K562 (cell line): Measurements from ENCODE around the gene ARRDC5. TPM values are rescaled to one million over a fixed set of nuclear protein-coding genes. Genes with fewer than 3 reads are reported as not detected.

ENCODE experiments used
- BHLHE40 ChIP-seq: IDR thresholded peaks from 2 replicates; pipeline ENCODE4 v1.6.1; 2011; ENCODE audit warnings: low read length, improper control_type of control experiment
- EP400 ChIP-seq: fragments of 450-650 bp; IDR thresholded peaks from 2 replicates; pipeline ENCODE4 v1.6.1; 2017; ENCODE audit warnings: antibody characterized with exemption, mild to moderate bottlenecking, moderate library complexity
- FOXK1 ChIP-seq: sonication (generic); formaldehyde crosslinking; IDR thresholded peaks from 2 replicates; pipeline ENCODE4 v1.8.0; 2022; ENCODE audit warnings: missing genetic modification reagents, mild to moderate bottlenecking, borderline replicate concordance
- KAT7 ChIP-seq: sonication (generic); formaldehyde crosslinking; IDR thresholded peaks from 2 replicates; pipeline ENCODE4 v1.8.0; 2022; ENCODE audit warnings: missing genetic modification reagents, mild to moderate bottlenecking, borderline replicate concordance
- NBN ChIP-seq: fragments of 450-650 bp; IDR thresholded peaks from 2 replicates; pipeline ENCODE4 v1.6.1; 2016; ENCODE audit warnings: low read depth, mild to moderate bottlenecking
- PTTG1 ChIP-seq: fragments of 450-650 bp; IDR thresholded peaks from 2 replicates; pipeline ENCODE4 v1.6.1; 2016; ENCODE audit warnings: low read depth, mild to moderate bottlenecking, missing genetic modification characterization, missing compliant biosample characterization
- RBM34 ChIP-seq: fragments of 200-400 bp; formaldehyde crosslinking; IDR thresholded peaks from 2 replicates; pipeline ENCODE4 v1.6.1; 2018; ENCODE audit warnings: low read length, borderline replicate concordance; ENCODE audit not compliant: insufficient read depth
- TEAD1 ChIP-seq, 2 experiments: fragments of 450-650 bp in 1 of 2; sonication (generic) in 1 of 2; formaldehyde crosslinking; IDR thresholded peaks; 2 replicates each; pipeline versions ENCODE4 v1.4.0 to v1.8.0; 2020 to 2022; ENCODE audit warnings: mild to moderate bottlenecking in 2 of 2, missing genetic modification reagents in 1 of 2
- TEAD2 ChIP-seq: fragments of 450-650 bp; IDR thresholded peaks from 2 replicates; pipeline ENCODE4 v1.6.1; 2016; ENCODE audit warnings: missing genetic modification characterization, control low read depth, missing compliant biosample characterization
- TOE1 ChIP-seq, 2 experiments: fragments of 450-650 bp in 1 of 2; sonication (generic) in 1 of 2; formaldehyde crosslinking in 1 of 2; IDR thresholded peaks; 2 replicates each; pipeline versions ENCODE4 v1.7.1 to v1.8.0; 2016 to 2022; ENCODE audit warnings: borderline replicate concordance in 2 of 2, mild to moderate bottlenecking in 2 of 2, antibody characterized with exemption in 1 of 2, inconsistent platforms in 1 of 2, low read depth in 1 of 2, missing genetic modification reagents in 1 of 2, moderate library complexity in 1 of 2
- XRCC5 ChIP-seq: fragments of 200-400 bp; formaldehyde crosslinking; IDR thresholded peaks from 2 replicates; pipeline ENCODE4 v1.6.1; 2017; ENCODE audit warnings: low read depth, mild to moderate bottlenecking, low read length
- ZNF24 ChIP-seq: fragments of 450-650 bp; IDR thresholded peaks from 2 replicates; pipeline ENCODE4 v1.6.1; 2016
- ZNF3 ChIP-seq: fragments of 250-450 bp; sonication (Bioruptor Pico); IDR thresholded peaks from 2 replicates; pipeline ENCODE4 v1.5.0; 2021; ENCODE audit warnings: mild to moderate bottlenecking, moderate library complexity
- polyA plus RNA-seq, 8 experiments: library from polyadenylated mRNA; depleted of rRNA in 4 of 8; stranded (reverse) in 5 of 8; unstranded in 3 of 8; fragments of >200 nt; fragmentation: Nextera tagmentation in 2 of 8; fragmentation: Illumina TruSeq in 1 of 8; extraction: Ambion mirVana in 2 of 8; extraction: Trizol in 1 of 8; gene quantifications; 2 replicates each; pipeline versions ENCODE4 v1.2.1 to v1.2.3, GENCODE V29; 2011 to 2014; ENCODE audit warnings: inconsistent platforms in 1 of 8, missing spikeins in 1 of 8
- total RNA-seq, 7 experiments: library from RNA; depleted of rRNA in 6 of 7; stranded (reverse); fragments of >200 nt in 6 of 7; fragmentation: Illumina TruSeq in 2 of 7; extraction: Trizol in 2 of 7; gene quantifications; 2 replicates each; pipeline versions ENCODE4 v1.2.1 to v1.2.3, GENCODE V29; 2011 to 2021; ENCODE audit warnings: low replicate concordance in 1 of 7
- TF ChIP-seq, protein P1 (sequence below): fragments of 200-800 bp; sonication (Bioruptor generic); IDR thresholded peaks from 2 replicates; pipeline ENCODE4 v1.6.1; 2017; ENCODE audit warnings: missing genetic modification characterization, missing compliant biosample characterization
- TF ChIP-seq, protein P2 (sequence below), 2 experiments: IDR thresholded peaks in 1 of 2; conservative IDR thresholded peaks in 1 of 2; 2 replicates each; pipeline ENCODE4 v1.6.1; 2016; ENCODE audit warnings: low read depth in 2 of 2, mild to moderate bottlenecking in 1 of 2, missing compliant biosample characterization in 1 of 2, missing genetic modification characterization in 1 of 2, moderate library complexity in 1 of 2
- TF ChIP-seq, protein P3 (sequence below), 2 experiments: fragments of 150-350 bp in 1 of 2; IDR thresholded peaks; 2 replicates each; pipeline ENCODE4 v1.6.1; 2012 to 2016; ENCODE audit warnings: low read depth in 2 of 2, low read length in 2 of 2, mild to moderate bottlenecking in 1 of 2, moderate library complexity in 1 of 2

ARRDC5 gene
- total and polyA plus RNA-seq, 9 of the 15 experiments (the other 6 are each of a cell fraction or from before 2014, with no cell fraction given), result not detected

DNA sequence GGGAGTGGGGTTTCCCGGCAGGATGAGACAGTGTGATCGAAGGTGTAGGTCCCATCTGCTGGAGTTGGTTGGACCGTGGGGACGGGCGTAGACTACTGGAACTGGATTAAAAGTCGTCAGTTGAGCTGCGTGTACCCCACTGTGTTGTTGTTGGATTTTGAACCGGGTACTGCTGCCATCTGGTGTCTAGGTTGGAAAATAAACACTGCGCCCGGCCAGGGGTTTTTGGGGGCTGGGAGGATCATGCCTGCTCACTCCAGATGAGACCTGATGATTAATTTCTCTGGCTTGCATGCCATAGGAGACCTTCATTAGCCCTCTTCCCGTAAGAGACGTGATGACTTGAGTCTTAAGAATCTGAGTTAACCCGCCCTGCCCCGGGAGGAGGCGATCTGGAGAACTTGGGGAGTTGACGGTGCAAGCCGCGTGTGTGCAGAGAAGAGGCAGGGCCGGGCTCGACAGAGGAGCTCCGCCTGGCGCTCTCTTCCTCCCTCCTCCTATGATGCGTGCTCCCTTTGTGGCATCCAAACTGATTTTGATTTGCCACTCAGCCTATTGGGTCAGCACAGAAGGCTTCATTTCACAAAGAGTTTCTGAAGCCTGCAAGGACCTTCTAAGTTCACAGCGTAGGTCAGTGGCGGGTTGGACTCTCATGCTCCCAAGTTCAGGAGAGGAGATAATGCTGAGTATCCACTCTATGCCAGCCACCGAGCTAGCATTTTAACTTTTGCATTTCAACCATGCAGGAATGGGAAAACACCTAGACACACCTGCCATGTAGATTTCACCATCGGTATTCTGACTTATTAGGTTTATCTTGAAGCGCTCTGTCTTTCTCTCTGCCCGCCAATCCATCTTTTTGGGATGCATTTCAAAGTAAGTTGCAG lies 9.3 kb upstream of the ARRDC5 start (continued):
- TF ChIP-seq, protein P1, sequence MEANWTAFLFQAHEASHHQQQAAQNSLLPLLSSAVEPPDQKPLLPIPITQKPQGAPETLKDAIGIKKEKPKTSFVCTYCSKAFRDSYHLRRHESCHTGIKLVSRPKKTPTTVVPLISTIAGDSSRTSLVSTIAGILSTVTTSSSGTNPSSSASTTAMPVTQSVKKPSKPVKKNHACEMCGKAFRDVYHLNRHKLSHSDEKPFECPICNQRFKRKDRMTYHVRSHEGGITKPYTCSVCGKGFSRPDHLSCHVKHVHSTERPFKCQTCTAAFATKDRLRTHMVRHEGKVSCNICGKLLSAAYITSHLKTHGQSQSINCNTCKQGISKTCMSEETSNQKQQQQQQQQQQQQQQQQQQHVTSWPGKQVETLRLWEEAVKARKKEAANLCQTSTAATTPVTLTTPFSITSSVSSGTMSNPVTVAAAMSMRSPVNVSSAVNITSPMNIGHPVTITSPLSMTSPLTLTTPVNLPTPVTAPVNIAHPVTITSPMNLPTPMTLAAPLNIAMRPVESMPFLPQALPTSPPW (CRISPR knock-in tag), result peak; percentile 40; the same call in 1 of the 2 replicates
- TF ChIP-seq PTTG1 (tag) (no peak), KAT7 (CRISPR knock-in tag) (no peak), RBM34 (no peak), ZNF3 (no peak), FOXK1 (CRISPR knock-in tag) (no peak), NBN (0 out of 2 replicates have a peak, but pooled peaks have one; percentile 20), TEAD1 (CRISPR knock-in tag; IDR thresholded peaks at IDR 0.05) (0 out of 4 replicates have a peak, but pooled peaks of 1 of the 2 experiments have one; percentile 39), EP400 (peak; percentile 43; the same call in 1 of the 2 replicates), ZNF24 (no peak), BHLHE40 (no peak), TOE1 (IDR thresholded peaks at IDR 0.05; ENCODE audit: borderline replicate concordance) (0 out of 2 replicates have a peak, but pooled peaks have one; percentile 24), TOE1 (CRISPR knock-in tag; IDR thresholded peaks at IDR 0.05; ENCODE audit: borderline replicate concordance, low read depth) (no peak), XRCC5 (peak; percentile 55), TEAD2 (tag) (no peak)
- TF ChIP-seq, protein P2, sequence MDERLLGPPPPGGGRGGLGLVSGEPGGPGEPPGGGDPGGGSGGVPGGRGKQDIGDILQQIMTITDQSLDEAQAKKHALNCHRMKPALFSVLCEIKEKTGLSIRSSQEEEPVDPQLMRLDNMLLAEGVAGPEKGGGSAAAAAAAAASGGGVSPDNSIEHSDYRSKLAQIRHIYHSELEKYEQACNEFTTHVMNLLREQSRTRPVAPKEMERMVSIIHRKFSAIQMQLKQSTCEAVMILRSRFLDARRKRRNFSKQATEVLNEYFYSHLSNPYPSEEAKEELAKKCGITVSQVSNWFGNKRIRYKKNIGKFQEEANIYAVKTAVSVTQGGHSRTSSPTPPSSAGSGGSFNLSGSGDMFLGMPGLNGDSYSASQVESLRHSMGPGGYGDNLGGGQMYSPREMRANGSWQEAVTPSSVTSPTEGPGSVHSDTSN (CRISPR knock-in tag; IDR thresholded peaks at IDR 0.05; ENCODE audit: low read depth), result no peak
- TF ChIP-seq, protein P2 (tag; conservative IDR thresholded peaks at IDR 0.05; ENCODE audit: low read depth), result 0 out of 2 replicates have a peak, but pooled peaks have one; percentile 11
- TF ChIP-seq, protein P3, sequence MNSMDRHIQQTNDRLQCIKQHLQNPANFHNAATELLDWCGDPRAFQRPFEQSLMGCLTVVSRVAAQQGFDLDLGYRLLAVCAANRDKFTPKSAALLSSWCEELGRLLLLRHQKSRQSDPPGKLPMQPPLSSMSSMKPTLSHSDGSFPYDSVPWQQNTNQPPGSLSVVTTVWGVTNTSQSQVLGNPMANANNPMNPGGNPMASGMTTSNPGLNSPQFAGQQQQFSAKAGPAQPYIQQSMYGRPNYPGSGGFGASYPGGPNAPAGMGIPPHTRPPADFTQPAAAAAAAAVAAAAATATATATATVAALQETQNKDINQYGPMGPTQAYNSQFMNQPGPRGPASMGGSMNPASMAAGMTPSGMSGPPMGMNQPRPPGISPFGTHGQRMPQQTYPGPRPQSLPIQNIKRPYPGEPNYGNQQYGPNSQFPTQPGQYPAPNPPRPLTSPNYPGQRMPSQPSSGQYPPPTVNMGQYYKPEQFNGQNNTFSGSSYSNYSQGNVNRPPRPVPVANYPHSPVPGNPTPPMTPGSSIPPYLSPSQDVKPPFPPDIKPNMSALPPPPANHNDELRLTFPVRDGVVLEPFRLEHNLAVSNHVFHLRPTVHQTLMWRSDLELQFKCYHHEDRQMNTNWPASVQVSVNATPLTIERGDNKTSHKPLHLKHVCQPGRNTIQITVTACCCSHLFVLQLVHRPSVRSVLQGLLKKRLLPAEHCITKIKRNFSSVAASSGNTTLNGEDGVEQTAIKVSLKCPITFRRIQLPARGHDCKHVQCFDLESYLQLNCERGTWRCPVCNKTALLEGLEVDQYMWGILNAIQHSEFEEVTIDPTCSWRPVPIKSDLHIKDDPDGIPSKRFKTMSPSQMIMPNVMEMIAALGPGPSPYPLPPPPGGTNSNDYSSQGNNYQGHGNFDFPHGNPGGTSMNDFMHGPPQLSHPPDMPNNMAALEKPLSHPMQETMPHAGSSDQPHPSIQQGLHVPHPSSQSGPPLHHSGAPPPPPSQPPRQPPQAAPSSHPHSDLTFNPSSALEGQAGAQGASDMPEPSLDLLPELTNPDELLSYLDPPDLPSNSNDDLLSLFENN (IDR thresholded peaks at IDR 0.05; ENCODE audit: low read depth in 2 of 2, low read length in 2 of 2), result no peak
